DLD1 (cell line): ENCODE measurements around the gene PCOLCE2.

ENCODE experiments used
- in situ Hi-C: cut with HindIII; loops from 2 replicates; pipeline ENCODE4 v1.10.0; 2017; ENCODE audit warnings: low sequenced_read_pairs

The PCOLCE2 gene

DNA sequence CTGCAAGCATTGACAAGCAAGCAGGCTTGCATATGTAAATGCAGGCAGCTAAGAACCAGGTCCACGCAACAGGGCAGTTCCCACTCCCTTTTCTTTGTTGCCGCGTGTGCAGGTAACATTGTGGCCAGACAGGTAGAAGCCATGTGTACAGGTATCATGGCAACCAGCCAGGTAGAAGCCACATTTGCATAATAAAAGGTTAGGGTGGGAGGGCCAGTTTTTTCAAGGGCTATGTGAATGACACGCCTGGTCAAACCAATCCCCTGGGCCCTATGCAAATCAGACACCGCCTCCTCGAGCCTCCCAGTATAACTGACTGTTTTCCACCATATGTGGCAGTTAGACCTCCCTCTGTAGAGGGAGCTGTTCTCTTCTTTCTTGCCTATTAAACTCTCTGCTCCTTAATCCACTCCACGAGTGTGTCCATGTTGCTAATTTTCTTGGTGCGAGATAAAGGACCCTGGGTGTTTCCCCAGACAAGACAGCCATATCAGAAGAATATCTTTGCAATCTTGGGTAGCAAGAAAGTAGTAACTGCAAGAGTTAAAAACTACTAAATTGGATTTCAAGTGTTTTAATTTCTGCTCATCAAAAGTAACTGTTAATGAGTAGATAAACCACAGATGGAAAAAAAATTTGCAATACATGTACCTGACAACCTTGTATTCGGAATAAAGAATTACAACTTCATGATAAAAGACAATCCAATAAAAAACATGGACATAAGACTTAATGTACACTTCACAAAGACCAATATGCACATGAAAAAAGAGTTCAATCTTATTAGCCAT, 21.8 kb downstream of the PCOLCE2 start:
- in situ Hi-C loops, result no loop called here

DNA sequence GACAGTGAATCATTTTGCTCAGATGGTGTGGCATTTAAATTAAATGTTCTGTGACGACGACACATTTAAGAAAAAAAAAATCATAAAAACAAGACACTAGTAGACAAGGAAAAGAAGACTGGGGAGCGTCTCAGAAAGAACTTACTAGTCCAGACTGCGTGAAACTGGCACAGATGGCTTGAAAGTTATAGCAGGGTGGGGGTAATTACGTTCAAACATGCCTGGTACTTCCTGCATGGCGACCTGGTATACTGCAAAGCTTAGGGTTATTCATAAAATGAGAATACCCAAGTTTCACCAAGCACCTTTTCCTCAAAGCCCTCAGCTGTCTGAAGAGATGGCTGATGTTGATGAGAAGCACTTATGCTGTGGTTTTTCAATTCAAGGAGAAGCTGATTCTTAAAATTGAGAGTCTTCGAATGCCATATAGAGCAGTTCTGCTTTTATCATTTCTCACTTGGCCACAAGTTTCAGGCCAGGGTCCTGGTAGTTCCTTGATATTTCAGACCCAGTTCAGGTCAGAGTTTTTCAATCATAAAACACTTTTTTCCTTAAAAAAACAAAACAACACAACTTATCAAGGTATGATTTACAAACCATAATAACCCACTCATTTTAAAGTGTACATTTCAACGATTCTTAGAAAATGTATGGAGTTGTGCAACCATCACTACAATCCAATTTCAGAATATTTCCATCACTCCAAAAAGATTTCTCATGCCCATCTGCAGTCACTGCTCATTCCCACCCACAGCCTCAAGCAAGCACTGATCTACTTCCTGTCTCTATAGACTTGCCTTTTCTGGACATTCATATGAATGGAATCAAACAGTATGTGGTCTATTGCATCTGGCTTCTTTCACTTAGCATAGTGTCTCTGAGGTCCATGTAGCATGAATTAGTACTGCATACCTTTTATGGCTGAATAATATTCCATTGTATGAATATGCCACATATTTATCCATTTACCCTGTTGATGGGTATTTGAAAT, 24.7 kb downstream of the PCOLCE2 start:
- in situ Hi-C loops, result no loop called here

DNA sequence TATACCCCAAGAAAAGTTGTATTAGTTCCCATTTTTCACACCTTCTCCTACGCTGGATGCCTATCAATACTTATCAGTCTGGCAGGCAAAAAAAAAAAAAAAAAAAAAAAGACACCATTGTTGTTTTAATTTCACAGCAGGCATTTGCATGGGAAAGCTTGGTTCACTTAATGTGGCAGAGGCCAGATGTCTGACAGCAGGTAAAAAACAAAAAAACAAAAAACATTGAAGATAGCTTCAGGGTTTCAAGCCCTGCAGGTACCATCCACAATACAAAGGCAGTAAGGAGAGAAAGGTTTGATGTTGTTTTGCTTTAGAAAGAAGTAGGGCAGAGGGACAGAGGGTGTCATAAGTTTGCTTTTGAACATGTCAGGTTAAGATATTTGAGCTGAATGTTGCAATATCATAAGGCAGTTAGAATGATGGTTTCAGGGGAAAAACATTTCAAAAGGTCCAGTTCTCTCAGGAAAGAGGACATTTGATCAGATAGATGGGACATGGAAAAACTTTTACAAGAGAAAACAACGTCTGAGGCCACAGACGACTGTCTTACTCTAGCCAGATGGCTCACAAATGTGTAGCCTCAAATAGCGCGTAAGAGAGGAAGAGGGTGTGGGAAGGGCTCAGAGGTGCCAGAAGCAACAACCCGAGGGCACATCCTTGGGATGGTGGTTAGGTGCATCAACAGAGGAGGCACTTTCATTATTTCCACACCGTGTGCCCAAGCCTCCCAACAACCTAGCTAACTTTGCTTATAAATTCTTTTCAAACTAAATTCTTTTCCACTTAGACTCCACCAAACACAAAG, 25.7 kb downstream of the PCOLCE2 start:
- in situ Hi-C loops, result no loop called here

DNA sequence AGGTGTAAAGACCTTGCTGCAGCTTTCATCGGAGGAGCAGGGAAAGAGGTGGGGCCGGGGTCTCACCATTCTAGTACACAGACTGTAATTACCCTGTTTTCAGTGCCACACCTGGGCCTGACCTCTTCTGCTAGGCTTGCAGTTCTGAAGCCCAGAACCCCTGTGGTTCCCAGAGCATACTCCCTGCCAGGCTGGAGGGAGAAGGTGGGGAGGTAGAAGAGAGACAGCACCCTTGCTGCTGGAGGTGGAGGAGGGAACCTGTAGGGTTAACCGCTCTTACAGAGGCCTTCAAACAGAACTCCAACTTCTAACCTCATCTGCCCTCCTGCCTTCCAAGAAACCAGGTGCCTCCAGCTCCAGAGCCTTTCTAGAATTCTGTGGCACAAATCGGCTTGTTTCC, 27.0 kb downstream of the PCOLCE2 start:
- in situ Hi-C loops, result no loop called here

DNA sequence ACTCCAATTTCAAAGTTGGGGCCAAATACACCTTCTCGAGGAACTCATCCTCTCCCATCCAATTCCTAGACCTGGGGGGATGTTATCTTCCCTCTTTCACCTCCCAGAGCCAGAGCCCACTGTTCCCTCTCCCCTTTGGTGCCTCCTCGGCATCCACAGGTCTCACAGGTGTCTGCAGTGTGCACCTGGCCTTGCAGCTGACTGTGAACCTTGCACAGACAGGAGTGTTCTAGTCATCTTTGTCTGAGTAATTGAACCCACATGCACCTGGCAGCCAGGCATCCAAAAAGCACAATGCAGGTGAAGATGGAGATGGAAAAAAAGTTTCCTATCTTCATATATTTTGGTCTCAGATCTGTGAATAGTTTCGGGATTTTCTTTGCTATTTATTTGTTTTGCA, 30.8 kb downstream of the PCOLCE2 start:
- in situ Hi-C loops, result no loop called here

DNA sequence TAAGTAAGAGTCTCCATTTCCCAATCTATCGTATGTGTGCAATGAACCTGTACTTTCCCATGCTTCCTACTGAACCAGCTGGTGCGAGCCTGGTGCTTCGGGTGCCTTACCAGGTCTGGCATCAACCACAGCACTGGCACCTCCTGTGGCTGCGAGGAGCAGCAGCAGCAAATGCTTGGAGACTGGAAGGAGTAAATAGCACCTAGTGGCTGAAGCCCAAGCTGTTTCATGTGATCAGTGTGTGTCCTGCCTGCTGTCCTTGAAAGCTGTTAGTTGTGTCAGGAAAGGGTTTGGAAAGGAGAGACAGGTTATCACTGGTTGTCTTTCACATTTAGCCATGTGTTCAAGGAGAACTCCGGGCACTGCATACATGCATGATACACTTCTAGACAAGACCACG, 31.8 kb downstream of the PCOLCE2 start:
- in situ Hi-C loops, result no loop called here

DNA sequence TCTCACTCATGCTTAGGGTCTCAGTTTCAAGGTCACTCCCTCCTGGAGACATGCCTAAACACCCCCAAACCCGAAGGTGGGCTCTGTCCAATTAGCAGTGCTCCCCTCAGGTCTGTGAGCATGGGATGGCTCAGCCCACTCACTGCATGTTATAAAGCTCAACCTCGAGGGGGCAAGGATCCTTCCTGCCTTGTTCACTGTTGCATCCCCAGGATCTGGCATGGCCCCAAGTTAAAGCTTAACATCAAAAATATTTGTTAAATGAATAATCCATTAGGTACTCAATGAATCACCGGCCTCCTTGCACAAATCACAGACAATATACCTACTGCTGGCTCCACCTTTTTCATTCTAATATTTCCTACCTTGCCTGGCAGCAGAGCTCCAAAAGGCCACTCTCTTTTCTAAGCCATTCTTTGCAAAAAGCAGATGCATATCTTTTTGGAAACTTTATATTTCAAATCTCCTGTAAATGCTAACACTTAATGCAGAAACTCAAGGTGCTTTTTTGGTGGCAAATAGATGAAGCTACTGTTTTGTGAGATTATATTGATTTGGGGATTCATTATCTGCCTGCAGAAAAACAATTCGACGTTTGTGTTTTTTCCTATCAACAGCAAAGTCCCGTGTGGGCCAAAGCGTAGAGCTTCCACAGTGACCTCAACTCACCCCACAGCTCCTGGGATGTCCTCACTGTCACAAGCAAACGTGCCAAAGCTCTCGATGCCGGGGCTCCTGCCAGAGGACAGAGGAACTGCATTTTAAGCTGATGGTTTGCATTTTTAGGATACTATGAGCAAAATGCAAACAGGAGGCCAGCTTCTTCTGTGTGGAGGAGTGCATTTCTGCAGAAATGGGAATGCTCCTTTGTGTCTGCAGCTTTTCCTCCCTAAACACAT, 35.4 kb downstream of the PCOLCE2 start:
- in situ Hi-C loops, result no loop called here

DNA sequence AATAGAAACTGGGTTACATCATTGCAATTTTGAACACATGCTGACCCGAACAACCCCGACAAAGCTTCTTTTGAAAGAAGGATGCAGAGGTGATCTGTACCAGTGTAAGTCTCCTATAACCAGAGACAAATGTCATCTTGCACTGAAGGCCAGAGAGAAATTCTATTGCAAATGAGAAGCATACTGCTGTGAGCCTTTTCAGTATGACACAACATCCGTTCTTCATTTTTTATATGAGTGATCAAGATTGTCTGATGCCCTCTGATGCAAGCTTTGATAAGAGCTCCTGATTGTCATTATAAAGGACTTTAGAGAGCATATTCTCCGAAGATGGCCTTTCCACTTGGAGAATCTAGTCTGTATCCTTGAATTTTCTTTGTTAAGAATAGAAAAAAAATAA, 36.9 kb downstream of the PCOLCE2 start:
- in situ Hi-C loops, result no loop called here

DNA sequence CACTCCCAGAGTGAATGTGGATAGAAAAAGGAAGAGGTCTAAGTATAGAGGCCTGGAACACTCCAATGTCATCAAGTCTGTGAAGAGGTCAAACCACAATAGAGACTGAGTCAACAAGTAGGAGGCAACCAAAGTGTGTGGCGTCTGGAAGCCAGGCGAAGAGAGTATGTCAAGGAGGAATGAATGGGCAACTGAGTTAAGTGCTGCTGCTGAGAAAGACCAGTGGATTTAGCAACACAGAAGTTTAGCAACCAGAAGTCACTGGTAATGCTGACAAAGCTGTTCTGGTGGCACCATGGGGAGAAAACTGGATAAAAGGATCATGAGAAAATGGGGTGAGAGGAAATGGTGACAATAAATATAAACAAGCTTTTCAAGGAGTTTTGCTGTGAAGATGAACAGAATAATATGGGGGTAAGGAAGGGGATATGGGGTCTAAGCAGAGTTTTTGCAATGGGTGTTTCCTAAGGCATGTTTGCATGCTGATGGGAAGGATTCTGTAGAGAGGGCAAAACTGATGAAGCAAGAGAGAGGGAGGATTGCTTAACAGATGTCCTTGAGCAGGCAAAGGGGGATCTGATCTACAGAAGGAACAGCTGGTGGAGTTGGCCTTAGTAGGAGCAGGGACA, 38.4 kb downstream of the PCOLCE2 start:
- in situ Hi-C loops, result no loop called here

DNA sequence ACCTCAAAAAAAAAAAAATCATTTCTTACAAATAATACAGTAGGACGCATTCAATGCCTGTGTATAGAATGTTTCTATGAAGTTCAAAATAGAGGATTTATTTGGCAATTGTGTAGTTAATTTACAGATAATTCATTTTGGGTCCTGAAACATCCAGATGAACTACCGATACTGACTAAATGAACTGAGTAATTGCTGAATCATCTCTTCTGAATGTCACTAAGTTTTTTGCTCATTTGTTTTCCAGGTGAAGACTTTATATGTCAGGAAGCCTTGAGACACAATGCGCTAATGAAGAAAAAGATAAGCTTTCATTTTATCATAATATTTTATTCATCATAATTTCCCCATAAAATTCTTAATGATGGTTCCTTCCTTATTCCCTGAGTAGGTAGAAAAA, 39.7 kb downstream of the PCOLCE2 start:
- in situ Hi-C loops, result no loop called here

DNA sequence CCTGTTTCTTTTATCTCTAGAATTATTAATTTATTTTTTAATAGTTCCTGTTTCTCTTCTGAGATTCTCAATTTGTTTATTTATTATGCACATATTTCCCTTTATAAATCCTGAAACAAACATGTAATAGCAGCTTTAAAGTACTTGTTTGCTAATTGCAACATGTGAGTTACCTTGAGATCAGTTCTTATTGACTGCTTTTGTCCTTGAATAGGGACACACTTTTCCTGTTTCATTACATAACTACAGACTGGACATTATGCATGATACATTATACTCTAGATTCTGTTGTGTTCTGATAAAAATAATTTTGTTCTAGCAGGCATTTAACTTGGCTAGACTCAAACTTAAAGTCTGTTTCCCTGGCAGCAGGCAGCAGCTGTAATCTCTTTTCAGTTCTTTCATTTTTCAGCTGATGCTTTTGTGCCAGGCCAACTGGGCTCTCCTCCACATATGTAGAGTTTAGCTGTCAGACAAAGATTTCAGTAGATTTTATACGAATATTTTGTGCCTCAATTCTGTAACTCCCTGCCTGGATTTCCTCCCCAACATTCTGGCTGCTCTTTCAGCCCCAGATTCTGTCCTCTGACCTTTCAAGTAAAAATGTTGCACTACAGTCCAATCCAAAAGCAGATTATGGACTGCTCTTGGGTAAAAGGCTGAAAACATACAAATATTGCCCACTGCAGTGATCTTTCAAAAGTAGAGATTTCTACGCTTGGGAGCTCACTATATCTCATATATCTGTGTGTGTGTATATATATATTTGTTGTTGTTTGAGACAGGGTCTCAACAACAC, 41.9 kb downstream of the PCOLCE2 start:
- in situ Hi-C loops, result no loop called here

DNA sequence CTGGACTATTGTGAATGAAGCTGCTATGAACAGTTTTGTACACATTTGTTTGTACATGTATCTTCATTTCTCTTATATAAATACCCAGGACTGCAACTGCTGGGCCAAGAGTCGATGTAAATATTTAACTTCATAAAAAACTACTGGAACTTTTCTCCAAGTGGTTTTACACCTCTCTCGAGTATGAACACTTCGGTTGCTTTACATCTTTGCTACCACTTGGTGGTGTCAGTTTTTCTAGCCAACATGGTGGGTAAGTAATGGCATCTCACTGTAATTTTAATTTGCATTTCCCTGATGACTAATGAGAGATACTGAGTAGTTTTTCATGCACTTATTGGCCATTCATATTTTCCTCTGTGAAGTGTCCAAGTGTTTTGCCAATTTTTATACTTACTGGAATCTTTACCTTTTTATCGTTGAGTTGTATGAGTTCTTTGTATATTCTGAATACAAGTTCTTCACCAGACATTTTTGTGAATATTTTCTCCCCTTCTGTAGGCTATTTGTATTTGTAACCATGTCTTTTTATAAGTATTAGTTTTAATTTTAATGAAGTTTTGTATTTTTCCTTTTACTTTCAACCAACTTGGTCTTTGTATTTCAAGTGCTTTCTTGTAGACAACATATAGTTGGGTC, 44.4 kb downstream of the PCOLCE2 start:
- in situ Hi-C loops, result no loop called here

DNA sequence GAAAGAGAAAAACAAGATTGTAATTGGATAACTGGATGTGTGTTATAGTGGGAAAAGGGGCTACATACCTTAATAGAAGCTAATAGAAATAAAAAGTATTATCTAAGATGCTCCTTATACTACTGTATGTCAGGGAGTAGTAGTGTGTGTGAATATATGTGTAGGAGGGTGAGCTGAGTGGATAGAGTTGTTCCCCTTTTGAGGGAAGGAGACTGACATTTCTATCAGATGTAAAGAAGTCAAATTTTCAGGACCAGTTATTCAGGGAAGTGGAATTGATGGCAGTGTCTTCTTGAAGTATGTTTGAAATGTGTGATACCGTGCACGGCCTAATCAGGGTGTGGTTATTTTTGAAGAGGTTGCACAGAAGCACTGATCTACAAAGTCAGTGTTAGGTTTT, 49.1 kb downstream of the PCOLCE2 start:
- in situ Hi-C loops, result no loop called here

DNA sequence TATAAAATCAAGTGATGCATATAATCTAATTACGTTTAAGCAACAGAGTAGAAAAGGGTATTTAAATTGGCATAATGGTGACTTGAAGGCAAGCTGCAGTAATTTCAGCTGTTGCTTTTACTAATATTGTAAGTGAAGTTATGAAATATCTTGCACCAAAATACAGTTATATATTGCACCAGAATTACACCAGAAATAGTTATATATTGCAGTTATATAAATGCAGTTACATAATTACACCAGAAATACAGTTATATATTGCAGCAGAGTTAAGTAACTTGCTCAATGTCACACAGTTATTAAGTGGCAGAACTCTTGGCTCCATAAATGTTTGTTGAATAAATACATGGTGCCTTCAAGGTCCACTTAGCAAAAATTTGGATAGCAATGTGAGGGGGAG, 51.4 kb downstream of the PCOLCE2 start:
- in situ Hi-C loops, result no loop called here

DNA sequence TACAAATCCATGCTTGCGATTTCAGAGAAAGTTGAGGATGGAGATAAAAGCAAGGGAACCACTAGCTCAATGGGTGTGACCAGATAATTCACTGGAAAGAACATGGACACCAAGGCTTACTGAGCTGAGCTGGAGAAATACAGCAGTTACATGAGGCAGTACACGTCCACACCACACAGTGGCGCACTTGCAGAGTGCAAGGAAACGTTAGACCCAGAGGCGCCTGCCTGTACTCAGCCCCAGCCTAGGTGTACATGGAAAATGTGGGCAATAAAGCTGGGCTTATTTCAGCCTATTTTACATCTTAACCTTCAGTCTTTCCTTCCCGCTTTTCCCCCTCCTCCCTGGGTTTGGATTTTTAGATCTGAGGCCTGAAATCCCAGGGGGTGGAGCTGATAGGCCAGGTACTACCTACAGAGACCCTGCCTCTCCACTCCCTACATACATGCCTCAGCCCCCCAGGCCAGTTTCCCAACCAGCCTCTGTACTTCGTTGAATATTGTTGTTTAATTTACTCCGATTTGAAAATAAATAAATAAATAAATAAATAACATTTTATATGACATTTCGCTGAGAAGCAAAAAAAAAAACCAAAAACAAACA, 60.1 kb downstream of the PCOLCE2 start:
- in situ Hi-C loops, result no loop called here

DNA sequence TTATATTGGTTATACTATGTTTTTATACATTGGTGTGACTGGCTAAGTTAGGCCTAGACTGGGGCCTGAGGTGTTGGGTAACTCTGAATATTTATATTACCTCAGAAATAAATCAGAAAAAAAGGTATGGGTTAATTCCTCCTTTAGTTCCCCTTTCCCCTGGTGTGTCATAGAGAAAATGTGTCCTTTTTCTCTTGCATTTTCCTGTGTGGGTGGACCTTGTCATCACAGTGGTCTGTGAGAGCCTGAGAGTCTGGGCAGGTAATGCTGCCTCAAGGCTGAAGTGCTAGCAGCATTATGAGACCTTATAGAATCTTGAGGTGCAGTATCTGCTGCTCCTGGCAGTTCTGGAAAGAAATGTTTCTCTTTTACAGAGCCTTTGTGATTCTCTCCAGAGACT, 69.7 kb downstream of the PCOLCE2 start:
- in situ Hi-C loops, result no loop called here

DNA sequence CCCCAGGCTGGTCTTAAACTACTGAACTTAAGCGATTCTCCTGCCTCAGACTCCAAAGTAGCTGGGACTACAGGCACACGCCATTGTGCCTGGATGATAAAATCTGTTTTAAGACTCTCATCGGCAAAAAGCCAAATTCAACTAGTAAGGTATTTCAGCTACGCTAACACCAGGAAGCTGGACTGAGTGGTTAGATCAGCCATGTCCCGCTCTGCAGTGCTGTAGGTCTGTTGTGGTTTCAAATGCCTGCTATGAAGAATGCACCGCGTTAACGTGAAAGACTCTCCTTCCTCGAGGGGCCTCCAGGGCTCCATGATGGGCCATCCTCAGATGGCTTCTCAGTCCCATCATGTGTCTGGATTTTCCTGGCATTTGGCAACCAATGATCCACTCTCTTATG, 70.2 kb downstream of the PCOLCE2 start:
- in situ Hi-C loops, result no loop called here

DNA sequence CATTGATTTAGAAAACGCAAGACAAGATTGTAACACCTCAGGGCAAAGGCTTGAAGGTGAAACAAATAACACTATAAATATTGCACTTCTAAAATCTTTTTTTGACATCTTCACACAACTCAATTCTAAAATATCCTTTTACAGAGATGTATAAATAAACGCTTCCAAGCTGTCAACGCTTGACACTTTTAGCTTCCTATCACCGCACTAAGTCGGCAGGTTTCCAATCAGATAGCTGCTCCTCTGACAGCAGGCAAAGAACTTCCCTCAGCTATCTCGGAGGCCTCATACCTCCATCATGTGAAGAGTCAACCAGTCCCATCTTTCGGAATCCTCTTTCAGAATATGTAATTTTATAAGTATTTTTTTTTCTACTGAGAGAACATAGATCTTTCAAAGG, 71.0 kb downstream of the PCOLCE2 start:
- in situ Hi-C loops, result no loop called here
